BLaER1 treated with 17β-estradiol and CSF1 and Interleukin-3, amounts not matched to agents 10 nM and 100 nM (cell line): ENCODE results near the gene BST1.

Source experiments
- H3K27ac ChIP-seq, 11 experiments: shearing (Covaris generic); formaldehyde crosslinking; 2 replicates each; pipeline ENCODE4 v1.8.1; 2022
- H3K27me3 ChIP-seq, 11 experiments: shearing (Covaris generic); formaldehyde crosslinking; 2 replicates each; pipeline ENCODE4 v1.8.1; 2022
- H3K36me3 ChIP-seq, 11 experiments: shearing (Covaris generic); formaldehyde crosslinking; 2 replicates each; pipeline ENCODE4 v1.8.1; 2022
- H3K4me1 ChIP-seq, 10 experiments: shearing (Covaris generic); formaldehyde crosslinking; 2 replicates each; pipeline ENCODE4 v1.8.1; 2022
- H3K4me2 ChIP-seq, 11 experiments: shearing (Covaris generic); formaldehyde crosslinking; 2 replicates each; pipeline ENCODE4 v1.8.1; 2022
- H3K4me3 ChIP-seq, 10 experiments: shearing (Covaris generic); formaldehyde crosslinking; 2 replicates each; pipeline ENCODE4 v1.8.1; 2022
- H3K9ac ChIP-seq, 11 experiments: shearing (Covaris generic); formaldehyde crosslinking; 2 replicates each; pipeline ENCODE4 v1.8.1; 2022
- H3K9me3 ChIP-seq, 11 experiments: shearing (Covaris generic); formaldehyde crosslinking; replicated peaks in 1 of 11; 2 replicates each; pipeline ENCODE4 v1.8.1; 2022
- H4K20me1 ChIP-seq, 11 experiments: shearing (Covaris generic); formaldehyde crosslinking; 2 replicates each; pipeline ENCODE4 v1.8.1; 2022
- Cebpa-rat ChIP-seq, 11 experiments: shearing (Covaris generic); IDR thresholded peaks; 2 replicates each; pipeline ENCODE4 v1.8.1; 2022

Gene BST1, protein sequence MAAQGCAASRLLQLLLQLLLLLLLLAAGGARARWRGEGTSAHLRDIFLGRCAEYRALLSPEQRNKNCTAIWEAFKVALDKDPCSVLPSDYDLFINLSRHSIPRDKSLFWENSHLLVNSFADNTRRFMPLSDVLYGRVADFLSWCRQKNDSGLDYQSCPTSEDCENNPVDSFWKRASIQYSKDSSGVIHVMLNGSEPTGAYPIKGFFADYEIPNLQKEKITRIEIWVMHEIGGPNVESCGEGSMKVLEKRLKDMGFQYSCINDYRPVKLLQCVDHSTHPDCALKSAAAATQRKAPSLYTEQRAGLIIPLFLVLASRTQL

DNA sequence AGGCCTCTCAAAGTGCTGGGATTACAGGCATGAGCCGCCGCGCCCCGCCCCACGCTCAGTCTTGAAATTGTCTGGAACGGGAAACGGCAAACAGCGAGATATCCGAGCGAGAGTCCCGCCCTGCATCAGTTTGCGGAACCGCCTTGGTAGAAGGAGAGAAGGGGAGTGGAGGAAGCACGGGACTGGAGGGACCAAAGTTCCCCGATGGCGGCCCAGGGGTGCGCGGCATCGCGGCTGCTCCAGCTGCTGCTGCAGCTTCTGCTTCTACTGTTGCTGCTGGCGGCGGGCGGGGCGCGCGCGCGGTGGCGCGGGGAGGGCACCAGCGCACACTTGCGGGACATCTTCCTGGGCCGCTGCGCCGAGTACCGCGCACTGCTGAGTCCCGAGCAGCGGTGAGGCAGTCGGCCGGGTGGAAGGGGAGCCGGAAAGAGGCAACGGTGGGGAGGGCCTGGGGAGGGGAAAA lies at the start of gene BST1:
Gene BST1 (plus strand): TSS at position 125 of the 463 bp plus-strand sequence. CDS start 80 bp downstream, at position 205.
- H3K9ac ChIP-seq: peak within 1 kb of the TSS in 10 of 11 experiments; percentile 21 to 63 (median 42); a peak in 14 of 22 replicates
- H3K27ac ChIP-seq: peak within 1 kb of the TSS in 4 of 11 experiments; percentile 17 to 44 (median 39); a peak in 6 of 22 replicates
- peak within 1 kb of the TSS; percentile 44 to 79 (median 61) for H3K4me2 ChIP-seq
- H3K4me3 ChIP-seq: peak within 1 kb of the TSS; percentile 41 to 61 (median 50)
- peaks cover 0 to 13% (median 7%) of the 10 kb centered on the region in 10 experiments; a peak in 8 of 20 replicates for H3K4me1 ChIP-seq
- peaks cover 12 to 52% (median 35%) of the 10 kb centered on the region in 11 experiments; a peak in 20 of 22 replicates for H3K9me3 ChIP-seq
- peaks cover 0 to 10% (median 0%) of the 10 kb centered on the region in 11 experiments; a peak in 7 of 22 replicates for H3K27me3 ChIP-seq
- TF ChIP-seq Cebpa-rat (IDR thresholded peaks at IDR 0.05): no peak
- H4K20me1 ChIP-seq: no peaks in the 10 kb centered on the region
- no peaks in the 10 kb centered on the region for H3K36me3 ChIP-seq

DNA sequence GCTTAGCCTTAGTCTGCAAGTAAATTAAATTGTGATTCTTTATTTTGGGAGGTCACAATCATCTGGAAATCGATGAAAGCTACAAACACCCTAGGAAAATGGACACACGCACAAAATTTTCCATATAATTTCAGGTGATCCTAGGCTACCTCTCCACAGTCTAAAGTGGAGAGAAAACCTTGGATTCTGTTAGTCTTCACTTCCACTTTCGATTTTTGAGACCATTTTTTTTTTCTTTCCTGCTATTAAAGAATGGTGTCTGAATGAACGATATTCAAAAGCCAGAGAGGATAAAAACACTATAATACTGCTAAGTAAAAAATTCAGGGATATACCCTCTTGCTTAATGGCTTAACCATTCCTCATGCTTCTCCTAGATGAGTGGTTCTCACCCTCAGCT lies 49.4 kb upstream of the BST1 start:
- Histone ChIP-seq H3K36me3 (peaks cover 0 to 39% (median 8%) of the 10 kb centered on the region in 11 experiments; a peak in 12 of 22 replicates), H3K4me1 (peaks cover 49 to 78% (median 67%) of the 10 kb centered on the region in 10 experiments), H3K9me3 (0 out of 22 replicates have a peak, but pooled peaks cover 0 to 6% (median 0%) of the 10 kb centered on the region in 11 experiments), H3K27me3 (no peaks in the 10 kb centered on the region), H3K27ac (peak overlapping the region; percentile 99 to 100 (median 100); a peak in 20 of 22 replicates), H3K4me3 (peak overlapping the region; percentile 86 to 99 (median 91)), H3K4me2 (peak overlapping the region; percentile 85 to 96 (median 90)), H3K9ac (peak overlapping the region; percentile 94 to 99 (median 98)), H4K20me1 (peaks cover 18 to 62% (median 41%) of the 10 kb centered on the region in 11 experiments; a peak in 19 of 22 replicates)
- TF ChIP-seq Cebpa-rat (IDR thresholded peaks at IDR 0.05): no peak

DNA sequence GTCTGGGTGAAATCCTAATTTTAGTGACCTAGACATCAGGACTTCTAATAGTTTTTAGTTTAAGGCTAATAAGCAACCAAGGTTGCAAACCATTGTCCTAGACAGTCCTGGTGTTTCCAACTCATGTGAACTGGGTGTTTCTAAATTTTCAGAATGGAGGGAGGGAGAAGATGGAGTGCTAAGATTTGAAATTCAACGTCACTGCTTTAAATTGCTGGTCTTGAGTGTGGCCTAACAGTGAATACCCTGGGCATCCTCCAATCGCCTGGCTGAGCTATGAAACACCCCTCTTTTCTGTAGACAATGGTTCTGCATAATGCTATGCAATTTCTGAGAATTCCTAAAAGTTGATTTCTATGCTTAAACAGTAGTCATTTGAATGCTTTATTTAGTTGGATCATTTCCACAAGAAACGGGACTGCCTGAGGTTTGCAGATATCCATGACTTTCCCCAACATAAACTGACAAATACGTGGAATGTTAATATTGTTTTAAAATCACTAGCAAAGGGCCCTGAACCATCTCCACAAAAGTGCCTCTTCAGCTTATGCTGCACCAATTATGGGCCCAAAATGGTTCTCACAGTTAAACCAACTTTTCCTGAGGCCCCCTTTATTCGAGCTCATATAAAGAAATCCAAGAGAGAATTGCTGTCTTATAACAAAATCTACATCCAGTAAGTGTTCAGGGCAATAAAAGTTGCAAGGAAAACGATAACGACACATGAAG lies 48.8 kb upstream of the BST1 start:
- no peak for TF ChIP-seq Cebpa-rat (IDR thresholded peaks at IDR 0.05)
- peak overlapping the region; percentile 86 to 99 (median 91) for H3K4me3 ChIP-seq
- peaks cover 51 to 84% (median 67%) of the 10 kb centered on the region in 10 experiments for H3K4me1 ChIP-seq
- 0 out of 22 replicates have a peak, but pooled peaks cover 0 to 6% (median 0%) of the 10 kb centered on the region in 11 experiments for H3K9me3 ChIP-seq
- peak overlapping the region; percentile 94 to 99 (median 98) for H3K9ac ChIP-seq
- H4K20me1 ChIP-seq: peaks cover 14 to 56% (median 35%) of the 10 kb centered on the region in 11 experiments; a peak in 17 of 22 replicates
- H3K4me2 ChIP-seq: peak overlapping the region; percentile 85 to 96 (median 90)
- H3K27ac ChIP-seq: peak overlapping the region; percentile 99 to 100 (median 100)
- H3K27me3 ChIP-seq: no peaks in the 10 kb centered on the region
- peaks cover 0 to 34% (median 8%) of the 10 kb centered on the region in 11 experiments; a peak in 12 of 22 replicates for H3K36me3 ChIP-seq

DNA sequence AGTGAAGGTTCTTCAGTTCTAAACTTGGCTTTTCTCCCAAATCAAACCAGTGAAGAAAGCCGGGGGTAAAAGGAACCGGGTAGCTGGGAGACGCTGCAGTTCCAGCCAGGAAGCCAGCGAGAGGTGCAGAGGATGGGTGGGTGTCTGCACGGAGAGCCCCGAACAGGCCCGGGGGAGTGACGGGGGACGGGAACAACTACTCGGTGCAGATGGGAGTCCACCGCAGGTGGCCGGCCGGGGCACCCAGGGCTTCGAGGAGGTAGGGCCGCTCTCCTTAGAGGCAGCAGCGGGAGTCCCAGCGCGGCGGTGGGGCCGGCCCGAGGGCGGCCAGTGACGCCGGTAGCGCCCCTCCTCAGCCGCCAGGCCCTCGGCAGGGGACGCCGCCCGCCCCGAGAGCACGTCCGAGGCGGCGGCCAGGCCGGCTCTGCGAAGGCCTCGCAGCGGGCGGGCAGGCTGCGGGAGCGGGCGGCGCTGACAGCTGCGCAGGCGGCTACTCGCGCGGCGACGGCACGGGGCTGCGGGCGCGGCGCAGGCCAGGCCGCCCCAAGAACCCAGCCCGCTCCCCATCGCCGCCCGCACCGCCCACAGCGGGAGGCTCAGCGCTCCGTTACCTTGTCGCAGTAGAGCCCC lies 48.2 kb upstream of the BST1 start:
- no peak for TF ChIP-seq Cebpa-rat (IDR thresholded peaks at IDR 0.05)
- peaks cover 0 to 30% (median 8%) of the 10 kb centered on the region in 11 experiments; a peak in 9 of 22 replicates for H3K36me3 ChIP-seq
- H3K9me3 ChIP-seq: 0 out of 22 replicates have a peak, but pooled peaks cover 0 to 3% (median 0%) of the 10 kb centered on the region in 11 experiments
- peaks cover 56 to 86% (median 64%) of the 10 kb centered on the region in 10 experiments for H3K4me1 ChIP-seq
- H3K4me3 ChIP-seq: peak overlapping the region; percentile 86 to 99 (median 91)
- H3K27me3 ChIP-seq: no peaks in the 10 kb centered on the region
- H3K4me2 ChIP-seq: peak overlapping the region; percentile 85 to 96 (median 90)
- peak overlapping the region; percentile 99 to 100 (median 100) for H3K27ac ChIP-seq
- peak overlapping the region; percentile 94 to 99 (median 98) for H3K9ac ChIP-seq
- H4K20me1 ChIP-seq: peaks cover 7 to 50% (median 29%) of the 10 kb centered on the region in 11 experiments; a peak in 17 of 22 replicates

DNA sequence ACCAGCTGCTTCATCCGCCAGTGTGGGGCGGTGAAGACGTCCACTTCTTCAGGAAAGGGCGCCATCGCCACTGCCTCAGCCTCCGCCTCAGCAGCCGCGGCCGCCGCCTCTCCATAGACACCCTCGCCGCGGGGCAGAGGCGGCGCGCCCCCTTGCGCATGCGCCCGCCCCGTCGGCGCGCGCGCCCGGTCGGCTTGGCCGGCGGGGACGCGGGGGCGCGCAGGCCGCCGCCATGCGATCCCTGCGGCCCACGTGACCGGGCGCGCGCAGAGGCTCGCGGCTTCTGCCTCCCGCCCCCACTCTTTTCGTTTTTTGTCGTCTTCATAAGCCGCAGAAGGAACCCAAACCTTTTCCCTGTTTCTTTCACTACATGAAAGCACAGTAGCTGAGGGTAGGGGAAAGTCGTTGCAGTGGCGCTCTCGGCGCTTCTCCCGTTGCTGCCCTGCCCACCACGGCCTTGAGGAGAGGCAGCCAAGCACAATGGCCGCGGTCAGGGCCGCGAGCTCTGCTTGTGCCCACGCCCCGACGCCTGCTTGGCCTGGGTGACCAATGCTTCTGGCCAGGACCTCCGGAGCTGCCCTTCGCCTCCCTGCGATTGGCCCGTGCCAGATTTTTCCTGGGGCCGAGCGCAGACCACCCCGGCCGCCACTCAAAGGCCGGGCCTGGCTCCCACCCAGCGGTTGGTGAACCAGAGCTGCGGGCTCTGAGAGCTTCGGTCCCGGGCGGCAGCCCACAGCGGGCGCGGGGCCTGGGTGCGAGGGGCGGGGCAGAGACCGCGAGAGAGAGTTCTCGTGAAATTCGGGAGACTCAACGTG lies 47.4 kb upstream of the BST1 start, which contains the start of gene FBXL5:
Gene FBXL5 (minus strand): TSS at position 135 of the 815 bp plus-strand sequence. CDS start 70 bp downstream, at position 65.
- Histone ChIP-seq H3K4me2 (peak within 1 kb of the TSS; percentile 87 to 97 (median 94)), H3K4me3 (peak within 1 kb of the TSS; percentile 86 to 99 (median 91)), H3K9ac (peak within 1 kb of the TSS; percentile 94 to 99 (median 98)), H3K36me3 (peaks cover 0 to 30% (median 4%) of the 10 kb centered on the region in 11 experiments; a peak in 8 of 22 replicates), H3K9me3 (no peaks in the 10 kb centered on the region), H3K27me3 (no peaks in the 10 kb centered on the region), H4K20me1 (peaks cover 7 to 42% (median 22%) of the 10 kb centered on the region in 11 experiments; a peak in 17 of 22 replicates), H3K27ac (peak within 1 kb of the TSS; percentile 99 to 100 (median 100)), H3K4me1 (peaks cover 57 to 86% (median 68%) of the 10 kb centered on the region in 10 experiments)
- no peak for TF ChIP-seq Cebpa-rat (IDR thresholded peaks at IDR 0.05)

DNA sequence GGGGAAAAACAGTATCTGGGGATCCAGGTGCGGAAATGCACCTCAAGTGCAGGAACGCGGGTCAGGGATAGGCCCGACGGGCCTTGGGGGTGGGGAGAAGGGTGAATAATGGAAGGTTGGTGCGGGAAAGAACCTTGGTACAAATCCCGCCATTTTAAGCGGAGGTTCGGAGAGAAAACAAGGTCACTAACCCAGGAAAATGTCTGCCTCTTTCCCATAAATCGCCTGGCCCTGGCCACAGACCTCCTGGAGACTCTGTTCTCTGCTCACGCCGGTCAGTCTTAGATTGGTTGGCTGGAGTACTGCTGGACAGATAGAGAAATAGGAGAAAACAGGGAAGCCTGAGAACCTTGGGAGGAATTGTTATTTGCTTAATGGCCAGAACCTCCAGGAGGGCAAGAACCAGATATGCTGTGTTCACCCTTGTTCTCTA lies 46.8 kb upstream of the BST1 start:
- Histone ChIP-seq H3K4me2 (peak overlapping the region; percentile 87 to 97 (median 94)), H3K36me3 (peaks cover 0 to 25% (median 4%) of the 10 kb centered on the region in 11 experiments; a peak in 8 of 22 replicates), H3K27me3 (no peaks in the 10 kb centered on the region), H3K4me3 (peak overlapping the region; percentile 86 to 99 (median 91)), H4K20me1 (peaks cover under 1 to 36% (median 21%) of the 10 kb centered on the region in 11 experiments; a peak in 17 of 22 replicates), H3K9ac (peak overlapping the region; percentile 94 to 99 (median 98)), H3K27ac (peak overlapping the region; percentile 99 to 100 (median 100)), H3K4me1 (peaks cover 57 to 86% (median 67%) of the 10 kb centered on the region in 10 experiments), H3K9me3 (no peaks in the 10 kb centered on the region)
- no peak for TF ChIP-seq Cebpa-rat (IDR thresholded peaks at IDR 0.05)

DNA sequence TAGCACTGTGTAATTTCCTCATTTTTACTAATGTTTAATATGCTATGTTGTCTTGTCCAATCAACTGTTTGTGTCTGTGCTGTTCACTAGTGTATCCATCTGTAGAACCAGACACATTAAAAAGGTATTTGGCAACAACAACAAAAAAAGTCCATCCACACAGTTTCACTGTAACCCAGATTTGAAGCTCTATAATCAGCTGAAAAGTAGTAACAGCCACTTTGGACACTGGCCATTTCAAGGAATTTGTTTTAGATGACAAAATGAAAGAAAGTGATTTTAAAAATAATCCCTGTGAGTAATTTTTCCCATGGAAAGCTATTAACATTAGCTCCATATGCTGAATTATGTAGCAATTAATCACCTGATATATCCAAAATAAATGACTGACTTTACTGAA lies 45.5 kb upstream of the BST1 start:
- Histone ChIP-seq H3K4me2 (peak overlapping the region in 10 of 11 experiments; percentile 87 to 97 (median 94); a peak in 16 of 22 replicates), H3K4me3 (peak overlapping the region in 3 of 10 experiments; percentile 91 to 99 (median 96); a peak in 6 of 20 replicates), H3K9ac (peak overlapping the region in 4 of 11 experiments; percentile 94 to 99 (median 98); a peak in 9 of 22 replicates), H3K27me3 (no peaks in the 10 kb centered on the region), H3K9me3 (no peaks in the 10 kb centered on the region), H4K20me1 (peaks cover 0 to 23% (median 10%) of the 10 kb centered on the region in 11 experiments; a peak in 10 of 22 replicates), H3K36me3 (peaks cover 0 to 28% (median 7%) of the 10 kb centered on the region in 11 experiments; a peak in 10 of 22 replicates), H3K4me1 (peaks cover 52 to 83% (median 64%) of the 10 kb centered on the region in 10 experiments), H3K27ac (peak overlapping the region in 10 of 11 experiments; percentile 15 to 100 (median 100); a peak in 18 of 22 replicates)
- TF ChIP-seq Cebpa-rat (IDR thresholded peaks at IDR 0.05): no peak
